ENCODE results near the gene RTN3.
"Not testable (repeated sequence)": the region's sequence is repeated elsewhere in the genome, so short reads cannot be mapped to it uniquely, and the experiment has no call there.

RTN3 gene, protein sequence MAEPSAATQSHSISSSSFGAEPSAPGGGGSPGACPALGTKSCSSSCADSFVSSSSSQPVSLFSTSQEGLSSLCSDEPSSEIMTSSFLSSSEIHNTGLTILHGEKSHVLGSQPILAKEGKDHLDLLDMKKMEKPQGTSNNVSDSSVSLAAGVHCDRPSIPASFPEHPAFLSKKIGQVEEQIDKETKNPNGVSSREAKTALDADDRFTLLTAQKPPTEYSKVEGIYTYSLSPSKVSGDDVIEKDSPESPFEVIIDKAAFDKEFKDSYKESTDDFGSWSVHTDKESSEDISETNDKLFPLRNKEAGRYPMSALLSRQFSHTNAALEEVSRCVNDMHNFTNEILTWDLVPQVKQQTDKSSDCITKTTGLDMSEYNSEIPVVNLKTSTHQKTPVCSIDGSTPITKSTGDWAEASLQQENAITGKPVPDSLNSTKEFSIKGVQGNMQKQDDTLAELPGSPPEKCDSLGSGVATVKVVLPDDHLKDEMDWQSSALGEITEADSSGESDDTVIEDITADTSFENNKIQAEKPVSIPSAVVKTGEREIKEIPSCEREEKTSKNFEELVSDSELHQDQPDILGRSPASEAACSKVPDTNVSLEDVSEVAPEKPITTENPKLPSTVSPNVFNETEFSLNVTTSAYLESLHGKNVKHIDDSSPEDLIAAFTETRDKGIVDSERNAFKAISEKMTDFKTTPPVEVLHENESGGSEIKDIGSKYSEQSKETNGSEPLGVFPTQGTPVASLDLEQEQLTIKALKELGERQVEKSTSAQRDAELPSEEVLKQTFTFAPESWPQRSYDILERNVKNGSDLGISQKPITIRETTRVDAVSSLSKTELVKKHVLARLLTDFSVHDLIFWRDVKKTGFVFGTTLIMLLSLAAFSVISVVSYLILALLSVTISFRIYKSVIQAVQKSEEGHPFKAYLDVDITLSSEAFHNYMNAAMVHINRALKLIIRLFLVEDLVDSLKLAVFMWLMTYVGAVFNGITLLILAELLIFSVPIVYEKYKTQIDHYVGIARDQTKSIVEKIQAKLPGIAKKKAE

DNA sequence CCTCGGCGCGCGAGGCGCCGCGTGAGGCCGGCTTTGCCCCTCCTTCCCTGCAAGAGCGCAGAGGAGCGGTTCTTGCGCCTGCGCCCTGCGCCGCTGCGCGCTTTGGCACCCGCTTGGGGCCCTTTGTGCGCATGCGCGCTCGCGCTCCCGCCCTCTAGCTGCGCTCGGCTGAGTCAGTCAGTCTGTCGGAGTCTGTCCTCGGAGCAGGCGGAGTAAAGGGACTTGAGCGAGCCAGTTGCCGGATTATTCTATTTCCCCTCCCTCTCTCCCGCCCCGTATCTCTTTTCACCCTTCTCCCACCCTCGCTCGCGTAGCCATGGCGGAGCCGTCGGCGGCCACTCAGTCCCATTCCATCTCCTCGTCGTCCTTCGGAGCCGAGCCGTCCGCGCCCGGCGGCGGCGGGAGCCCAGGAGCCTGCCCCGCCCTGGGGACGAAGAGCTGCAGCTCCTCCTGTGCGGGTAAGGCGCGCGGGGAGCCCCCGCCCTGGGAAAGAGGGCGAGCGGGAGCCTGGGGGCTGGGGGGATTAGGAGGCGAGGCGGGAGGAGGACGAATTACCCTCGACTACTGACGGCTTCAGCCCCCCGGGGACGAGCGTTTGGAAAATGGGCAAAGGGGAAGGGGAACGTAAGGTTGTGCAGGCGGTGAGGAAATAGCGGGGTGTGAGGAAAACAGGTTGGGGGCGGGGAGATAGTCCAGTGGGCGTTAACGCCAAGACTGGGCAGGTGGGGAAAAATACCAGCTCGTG, at the start of gene RTN3:
RTN3 (plus strand) TSS at position 180 of the 745 bp plus-strand sequence; CDS start at position 317, 137 bp downstream.
- H3K9me3 Mint-ChIP-seq, result no peaks in the 10 kb centered on the region
- no peaks in the 10 kb centered on the region for H3K36me3 Mint-ChIP-seq
- H3K27ac Mint-ChIP-seq, result peak within 1 kb of the TSS; percentile 57
- H3K4me3 Mint-ChIP-seq, result peak within 1 kb of the TSS; percentile 83
- H3K4me1 Mint-ChIP-seq, result peaks cover 26% of the 10 kb centered on the region
- no peaks in the 10 kb centered on the region for H3K27me3 Mint-ChIP-seq
- ATAC-seq, result peak; percentile 96

DNA sequence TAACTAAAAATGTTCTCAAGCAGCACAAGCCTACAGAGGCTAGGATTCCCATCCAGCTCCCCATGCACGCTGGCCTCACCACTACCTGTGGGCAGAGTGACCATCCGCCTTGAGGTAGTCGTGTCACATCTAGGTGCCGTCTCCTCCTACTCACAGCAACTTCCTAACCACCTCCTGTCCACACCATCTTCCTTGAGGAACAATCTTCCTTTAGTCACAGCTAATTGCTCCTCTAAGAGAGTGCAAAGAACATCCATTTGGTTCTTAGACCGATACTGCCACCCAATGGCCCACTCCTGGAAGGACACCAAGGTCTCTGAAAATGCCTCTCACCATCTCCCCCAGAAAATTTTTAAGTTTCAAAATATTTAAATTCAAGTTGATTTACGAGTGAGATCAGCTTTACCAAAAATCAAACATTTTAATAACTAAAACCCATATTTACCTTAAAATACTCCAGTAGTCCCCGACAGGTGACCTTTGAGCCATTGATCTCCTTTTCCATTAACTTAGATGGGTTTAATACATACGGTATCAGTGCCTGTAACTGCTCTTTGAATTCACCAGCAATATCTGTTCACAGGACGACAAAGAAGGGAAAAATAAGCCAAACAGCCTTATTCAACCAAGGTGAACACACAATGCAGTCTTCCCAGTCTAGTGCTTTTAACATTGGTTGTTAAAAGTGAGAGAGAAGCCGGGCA, 45.4 kb upstream of the RTN3 start:
- peak; percentile 55 for ATAC-seq
- Mint-ChIP-seq H3K4me1 (peaks cover 10% of the 10 kb centered on the region), H3K27ac (no peak overlapping the region), H3K4me3 (no peak overlapping the region), H3K9me3 (no peaks in the 10 kb centered on the region), H3K36me3 (peaks cover 35% of the 10 kb centered on the region), H3K27me3 (no peaks in the 10 kb centered on the region)

DNA sequence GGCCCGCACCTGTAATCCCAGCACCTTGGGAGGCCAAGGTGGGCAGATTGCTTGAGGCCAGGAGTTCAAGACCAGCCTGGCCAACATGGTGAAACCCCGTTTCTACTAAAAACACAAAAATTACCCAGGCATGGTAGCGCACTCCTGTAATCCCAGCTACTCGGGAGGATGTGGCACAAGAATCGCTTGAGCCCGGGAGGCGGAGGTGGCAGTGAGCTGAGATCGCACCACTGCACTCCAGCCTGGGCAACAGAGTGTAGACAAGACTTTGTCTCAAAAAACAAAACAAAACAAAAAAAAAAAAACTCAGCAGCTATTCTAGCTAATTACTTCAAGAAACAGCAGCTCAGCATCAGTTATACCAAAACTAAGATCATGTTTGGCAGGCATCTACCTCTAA, 42.9 kb upstream of the RTN3 start:
- not testable (repeated sequence) for H3K27me3 Mint-ChIP-seq, H3K4me3 Mint-ChIP-seq, H3K9me3 Mint-ChIP-seq, H3K27ac Mint-ChIP-seq, H3K4me1 Mint-ChIP-seq, ATAC-seq
- peaks cover 37% of the 10 kb centered on the region for H3K36me3 Mint-ChIP-seq

DNA sequence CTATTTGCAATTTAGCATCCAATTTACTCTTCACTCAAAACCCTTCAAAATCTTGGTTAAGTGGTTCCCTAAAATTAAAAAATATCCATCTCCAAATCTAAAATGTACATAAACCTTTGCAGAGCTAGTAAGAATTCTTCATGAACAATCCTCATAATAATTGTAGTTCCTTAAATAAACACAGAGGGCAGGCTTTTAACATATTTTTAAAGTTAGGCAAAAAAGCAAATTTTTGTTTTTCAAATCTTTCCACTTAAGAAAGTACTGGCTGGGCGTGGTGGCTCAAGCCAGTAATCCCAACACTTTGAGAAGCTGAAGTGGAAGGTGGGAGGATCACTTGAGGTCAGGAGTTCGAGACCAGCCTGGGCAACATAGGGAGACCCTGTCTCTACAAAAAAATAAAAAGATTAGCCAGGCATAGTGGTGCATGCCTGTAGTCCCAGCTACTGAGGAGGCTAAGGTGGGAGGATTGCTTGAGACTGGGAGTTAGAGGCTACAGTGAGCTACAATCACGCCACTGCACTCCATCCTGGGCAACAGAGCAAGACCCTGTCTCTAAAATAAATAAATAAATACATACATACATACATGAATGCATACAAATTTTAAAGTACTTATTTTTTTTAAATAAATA, 42.0 kb upstream of the RTN3 start:
- Mint-ChIP-seq H3K36me3 (peaks cover 42% of the 10 kb centered on the region), H3K4me1 (no peaks in the 10 kb centered on the region), H3K27ac (no peak overlapping the region), H3K9me3 (no peaks in the 10 kb centered on the region), H3K4me3 (no peak overlapping the region), H3K27me3 (no peaks in the 10 kb centered on the region)
- ATAC-seq, result no peak

DNA sequence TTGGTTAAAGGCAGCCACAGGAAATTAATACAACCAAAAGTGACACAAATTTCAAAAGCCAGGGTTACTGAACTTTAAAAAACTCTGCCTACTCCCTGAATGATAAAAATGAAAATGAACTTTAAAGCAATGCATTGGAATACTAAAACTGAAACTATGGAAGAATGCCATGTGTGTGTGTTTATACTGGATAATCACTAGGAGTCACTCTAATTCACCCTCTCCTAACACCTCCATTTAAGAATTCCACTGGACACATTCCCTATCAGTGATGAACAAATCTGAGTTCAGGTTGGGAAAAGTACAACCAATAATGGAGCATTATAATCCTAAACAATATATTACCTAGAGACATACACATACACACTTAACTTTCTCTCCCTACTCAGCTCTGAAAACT, 39.6 kb upstream of the RTN3 start:
- Mint-ChIP-seq H3K27ac (no peak overlapping the region), H3K4me3 (no peak overlapping the region), H3K4me1 (no peaks in the 10 kb centered on the region), H3K36me3 (peaks cover 52% of the 10 kb centered on the region), H3K9me3 (no peaks in the 10 kb centered on the region), H3K27me3 (no peaks in the 10 kb centered on the region)
- no peak for ATAC-seq

DNA sequence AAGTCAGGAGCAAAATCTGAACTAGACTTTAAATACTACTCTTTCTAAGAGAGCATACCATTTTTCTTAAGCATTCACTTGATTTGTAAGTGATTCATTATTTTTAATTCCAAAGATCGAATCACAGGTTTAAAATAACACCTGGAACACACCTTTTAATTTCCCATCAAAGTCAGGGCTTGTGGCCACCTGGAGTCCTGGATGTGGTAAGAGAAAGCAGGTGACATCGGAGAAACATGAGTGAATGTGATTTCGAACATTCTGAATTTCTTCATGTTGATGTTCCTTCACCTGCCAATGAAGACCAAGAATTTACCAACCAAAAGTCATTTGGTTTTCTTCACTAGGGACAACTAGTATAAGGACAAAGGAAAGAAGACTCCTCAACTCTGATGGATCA, 38.1 kb upstream of the RTN3 start:
- no peak for ATAC-seq
- Mint-ChIP-seq H3K27ac (no peak overlapping the region), H3K4me3 (no peak overlapping the region), H3K27me3 (no peaks in the 10 kb centered on the region), H3K9me3 (no peaks in the 10 kb centered on the region), H3K36me3 (peaks cover 64% of the 10 kb centered on the region), H3K4me1 (no peaks in the 10 kb centered on the region)

DNA sequence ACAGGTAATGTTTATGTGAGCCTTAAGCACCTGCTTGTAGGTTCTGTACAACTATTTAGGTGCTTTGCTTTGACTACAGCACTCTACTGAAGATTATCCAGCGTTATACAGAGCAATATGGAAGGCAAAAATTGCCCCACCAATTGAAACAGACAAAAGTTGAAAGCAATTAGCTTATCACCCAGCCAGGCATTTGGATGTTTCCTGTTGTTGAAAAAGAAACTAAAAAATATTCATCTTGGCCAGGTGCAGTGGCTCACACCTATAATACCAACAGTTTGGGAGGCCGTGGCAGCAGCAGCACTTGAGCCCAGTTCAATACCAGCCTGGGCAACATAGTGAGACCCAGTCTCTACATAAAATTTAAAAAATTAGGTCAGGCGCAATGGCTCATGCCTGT, 28.6 kb upstream of the RTN3 start:
- Mint-ChIP-seq H3K4me1 (no peaks in the 10 kb centered on the region), H3K4me3 (no peak overlapping the region), H3K36me3 (peaks cover 51% of the 10 kb centered on the region), H3K27ac (no peak overlapping the region), H3K9me3 (no peaks in the 10 kb centered on the region), H3K27me3 (no peaks in the 10 kb centered on the region)
- no peak for ATAC-seq

DNA sequence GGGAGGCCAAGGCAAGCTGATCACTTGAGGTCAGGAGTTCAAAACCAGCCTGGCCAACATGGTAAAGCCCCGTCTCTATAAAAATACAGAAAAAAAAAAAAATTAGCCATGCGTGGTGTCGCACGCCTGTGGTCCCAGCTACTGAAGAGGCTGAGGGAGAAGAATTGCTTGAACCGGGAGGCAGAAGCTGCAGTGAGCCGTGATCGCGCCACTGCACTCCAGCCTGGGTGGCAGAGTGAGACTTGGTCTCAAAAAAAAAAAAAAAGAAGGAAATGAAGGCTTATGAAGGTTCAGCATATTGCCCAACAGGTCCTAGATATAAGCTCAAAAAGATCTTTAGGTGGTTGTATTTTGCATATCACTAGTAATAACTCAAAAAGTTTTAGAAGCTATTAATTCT, 20.3 kb upstream of the RTN3 start:
- Mint-ChIP-seq H3K4me1 (peaks cover 13% of the 10 kb centered on the region), H3K36me3 (peaks cover 7% of the 10 kb centered on the region), H3K9me3 (no peaks in the 10 kb centered on the region), H3K4me3 (no peak overlapping the region), H3K27me3 (no peaks in the 10 kb centered on the region), H3K27ac (no peak overlapping the region)
- no peak for ATAC-seq

DNA sequence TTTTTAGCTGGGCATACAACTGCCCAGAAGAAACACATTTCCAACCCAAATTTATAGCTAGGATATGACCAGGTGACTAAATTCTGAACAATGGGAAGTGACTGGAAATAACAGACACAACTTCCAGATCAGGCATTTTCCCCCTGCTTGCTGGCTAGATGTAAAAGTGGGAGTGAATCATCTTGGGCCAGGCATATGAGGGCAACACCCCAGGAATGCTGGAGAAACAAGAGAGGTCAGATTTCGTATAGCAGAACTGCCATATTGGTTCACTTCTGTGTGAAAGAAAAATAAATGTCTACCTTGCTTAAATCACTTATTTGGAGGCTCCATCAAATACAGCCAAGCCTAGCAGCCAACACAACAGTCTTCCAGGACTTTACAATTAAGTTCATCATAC, 17.5 kb upstream of the RTN3 start:
- H3K27ac Mint-ChIP-seq, result no peak overlapping the region
- no peaks in the 10 kb centered on the region for H3K27me3 Mint-ChIP-seq
- no peak overlapping the region for H3K4me3 Mint-ChIP-seq
- ATAC-seq, result no peak
- peaks cover 25% of the 10 kb centered on the region for H3K4me1 Mint-ChIP-seq
- H3K36me3 Mint-ChIP-seq, result no peaks in the 10 kb centered on the region
- no peaks in the 10 kb centered on the region for H3K9me3 Mint-ChIP-seq

DNA sequence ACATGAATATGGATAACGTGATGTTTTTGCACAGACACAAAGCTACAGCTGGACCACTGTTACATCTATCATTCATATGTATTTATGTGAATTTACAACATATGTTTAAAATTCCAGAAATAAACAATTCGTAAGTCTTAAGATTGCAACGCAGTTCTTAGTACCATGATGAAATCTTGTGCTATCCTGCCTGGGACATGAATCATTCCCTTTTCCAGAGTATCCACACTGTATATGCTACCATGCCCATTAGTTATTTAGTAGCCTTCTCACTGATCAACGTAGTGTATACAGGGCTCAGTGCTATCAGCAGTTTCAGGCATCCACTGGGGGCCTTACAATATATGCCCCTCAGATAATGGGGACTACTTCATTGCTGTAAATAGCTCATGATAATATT, 14.4 kb upstream of the RTN3 start:
- peaks cover 33% of the 10 kb centered on the region for H3K4me1 Mint-ChIP-seq
- H3K36me3 Mint-ChIP-seq, result no peaks in the 10 kb centered on the region
- ATAC-seq, result no peak
- H3K9me3 Mint-ChIP-seq, result no peaks in the 10 kb centered on the region
- H3K27me3 Mint-ChIP-seq, result no peaks in the 10 kb centered on the region
- H3K27ac Mint-ChIP-seq, result no peak overlapping the region
- H3K4me3 Mint-ChIP-seq, result no peak overlapping the region

DNA sequence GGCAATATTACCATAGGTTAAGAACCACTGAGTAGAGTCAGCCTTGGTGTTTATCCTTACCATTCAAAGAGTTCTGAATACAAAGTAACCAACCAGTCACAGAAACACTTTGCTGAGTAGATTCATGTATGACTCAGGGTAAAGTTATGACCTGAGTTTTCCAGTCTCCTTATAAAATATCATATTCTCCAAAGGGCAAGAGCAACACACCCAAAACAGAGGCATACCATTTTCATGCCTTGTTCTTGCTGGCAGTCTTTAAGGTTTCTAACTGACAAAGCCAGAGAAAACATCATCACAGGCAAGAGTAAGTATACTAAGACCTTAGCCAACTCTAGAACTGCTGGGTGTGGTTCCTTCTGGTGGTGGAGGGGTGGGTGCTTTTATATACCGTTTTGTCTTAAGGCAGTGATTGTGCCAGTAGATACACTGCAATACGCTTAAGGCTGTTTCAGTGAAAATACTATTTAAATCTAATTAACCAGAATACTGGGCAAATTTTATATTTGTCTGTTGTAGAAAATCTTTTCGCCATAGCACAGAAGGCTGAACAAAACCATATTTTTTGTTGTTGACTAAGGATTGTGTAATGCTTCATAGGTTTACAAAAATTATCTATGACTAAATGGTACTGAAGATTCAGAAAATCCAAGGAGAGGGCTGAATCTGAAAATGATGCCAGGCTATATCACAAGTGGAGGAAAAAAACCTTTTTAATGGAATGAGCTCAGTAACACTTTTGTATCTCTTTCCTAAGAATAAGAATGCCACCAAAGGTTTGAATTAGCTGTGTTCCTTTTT, 13.1 kb upstream of the RTN3 start:
- peaks cover 41% of the 10 kb centered on the region for H3K4me1 Mint-ChIP-seq
- H3K27ac Mint-ChIP-seq, result no peak overlapping the region
- no peaks in the 10 kb centered on the region for H3K27me3 Mint-ChIP-seq
- no peaks in the 10 kb centered on the region for H3K9me3 Mint-ChIP-seq
- no peaks in the 10 kb centered on the region for H3K36me3 Mint-ChIP-seq
- no peak overlapping the region for H3K4me3 Mint-ChIP-seq
- no peak for ATAC-seq

DNA sequence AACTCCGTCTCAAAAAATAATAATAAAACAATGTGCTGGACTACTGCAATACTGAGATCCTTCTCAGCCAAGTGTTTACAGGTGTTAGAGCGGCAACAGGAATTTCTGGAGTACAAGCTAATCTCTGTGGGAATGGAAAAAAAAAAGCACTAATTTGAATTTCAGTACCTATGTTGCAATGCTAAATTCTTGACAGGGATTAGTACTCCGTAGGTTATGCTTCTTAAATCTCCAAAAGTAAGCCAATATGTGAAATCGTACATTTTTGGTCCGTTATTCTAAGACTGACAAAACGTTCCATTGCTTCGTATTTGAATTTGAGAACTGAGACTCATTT, 11.2 kb upstream of the RTN3 start:
- peak overlapping the region; percentile 85 for H3K4me3 Mint-ChIP-seq
- H3K27ac Mint-ChIP-seq, result peak overlapping the region; percentile 79
- H3K27me3 Mint-ChIP-seq, result no peaks in the 10 kb centered on the region
- no peak for ATAC-seq
- H3K4me1 Mint-ChIP-seq, result peaks cover 41% of the 10 kb centered on the region
- H3K36me3 Mint-ChIP-seq, result no peaks in the 10 kb centered on the region
- H3K9me3 Mint-ChIP-seq, result no peaks in the 10 kb centered on the region

DNA sequence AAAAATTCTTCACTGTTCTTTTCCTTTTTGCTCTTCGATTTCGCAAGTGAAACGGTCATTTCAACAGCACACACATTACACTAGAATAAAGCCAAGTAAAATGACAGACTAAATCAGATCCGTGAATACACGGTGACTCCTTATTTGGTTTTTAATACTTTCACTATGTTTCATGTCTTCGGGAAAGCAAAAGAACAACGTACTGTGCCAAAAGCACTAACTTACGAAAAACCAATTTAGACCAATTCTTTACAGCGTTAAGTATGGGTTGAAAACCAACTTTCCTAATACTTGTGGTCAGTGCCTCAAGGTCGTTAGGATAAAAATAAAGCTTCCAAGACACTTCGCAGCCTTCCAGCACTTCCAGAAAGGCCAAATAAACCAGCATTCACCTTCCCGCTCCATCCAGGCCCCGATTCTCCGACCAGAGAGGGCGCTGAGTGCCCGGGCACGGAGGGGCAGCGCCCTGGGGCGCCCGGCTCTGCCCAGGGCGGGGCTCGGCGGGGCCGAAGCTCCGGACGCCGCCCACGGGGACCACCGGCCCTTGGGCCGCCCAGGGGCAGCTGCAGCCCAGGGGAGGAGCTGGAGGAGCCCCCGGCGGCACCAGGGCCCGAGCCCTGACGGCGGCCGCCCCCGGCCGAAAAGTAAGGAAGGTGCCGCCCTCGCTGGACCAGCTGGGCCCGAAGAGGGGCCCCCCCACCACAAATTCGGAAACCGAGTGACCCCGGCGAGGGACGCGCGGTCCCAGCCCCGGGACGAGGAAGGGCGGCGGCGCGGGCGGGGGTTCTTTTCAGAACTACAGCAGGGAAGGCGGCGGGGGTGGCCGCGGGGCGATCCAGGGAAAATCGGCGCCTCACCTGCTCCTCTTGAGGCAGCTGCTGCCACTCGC, 10.6 kb upstream of the RTN3 start:
- Mint-ChIP-seq H3K27me3 (no peaks in the 10 kb centered on the region), H3K4me1 (peaks cover 41% of the 10 kb centered on the region), H3K9me3 (no peaks in the 10 kb centered on the region), H3K27ac (peak overlapping the region; percentile 79), H3K4me3 (peak overlapping the region; percentile 85), H3K36me3 (no peaks in the 10 kb centered on the region)
- peak; percentile 67 for ATAC-seq

All from stimulated activated memory B cell treated with anti-CD40 and anti-IgM and Interleukin-4, amounts not matched to agents 10 μg/mL and 1 μg/mL and 100 μg/mL, for 72 hours (primary cell).